HG03175 (cell line): ENCODE measurements around the gene ELMO1.

Experiments
- ATAC-seq: cut with Tn5 transposase; IDR thresholded peaks from one replicate; pipeline ENCODE4 v1.9.1; 2021; ENCODE audit warnings: mild to moderate bottlenecking, moderate library complexity; ENCODE audit not compliant: unreplicated experiment

The ELMO1 gene, protein sequence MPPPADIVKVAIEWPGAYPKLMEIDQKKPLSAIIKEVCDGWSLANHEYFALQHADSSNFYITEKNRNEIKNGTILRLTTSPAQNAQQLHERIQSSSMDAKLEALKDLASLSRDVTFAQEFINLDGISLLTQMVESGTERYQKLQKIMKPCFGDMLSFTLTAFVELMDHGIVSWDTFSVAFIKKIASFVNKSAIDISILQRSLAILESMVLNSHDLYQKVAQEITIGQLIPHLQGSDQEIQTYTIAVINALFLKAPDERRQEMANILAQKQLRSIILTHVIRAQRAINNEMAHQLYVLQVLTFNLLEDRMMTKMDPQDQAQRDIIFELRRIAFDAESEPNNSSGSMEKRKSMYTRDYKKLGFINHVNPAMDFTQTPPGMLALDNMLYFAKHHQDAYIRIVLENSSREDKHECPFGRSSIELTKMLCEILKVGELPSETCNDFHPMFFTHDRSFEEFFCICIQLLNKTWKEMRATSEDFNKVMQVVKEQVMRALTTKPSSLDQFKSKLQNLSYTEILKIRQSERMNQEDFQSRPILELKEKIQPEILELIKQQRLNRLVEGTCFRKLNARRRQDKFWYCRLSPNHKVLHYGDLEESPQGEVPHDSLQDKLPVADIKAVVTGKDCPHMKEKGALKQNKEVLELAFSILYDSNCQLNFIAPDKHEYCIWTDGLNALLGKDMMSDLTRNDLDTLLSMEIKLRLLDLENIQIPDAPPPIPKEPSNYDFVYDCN

DNA sequence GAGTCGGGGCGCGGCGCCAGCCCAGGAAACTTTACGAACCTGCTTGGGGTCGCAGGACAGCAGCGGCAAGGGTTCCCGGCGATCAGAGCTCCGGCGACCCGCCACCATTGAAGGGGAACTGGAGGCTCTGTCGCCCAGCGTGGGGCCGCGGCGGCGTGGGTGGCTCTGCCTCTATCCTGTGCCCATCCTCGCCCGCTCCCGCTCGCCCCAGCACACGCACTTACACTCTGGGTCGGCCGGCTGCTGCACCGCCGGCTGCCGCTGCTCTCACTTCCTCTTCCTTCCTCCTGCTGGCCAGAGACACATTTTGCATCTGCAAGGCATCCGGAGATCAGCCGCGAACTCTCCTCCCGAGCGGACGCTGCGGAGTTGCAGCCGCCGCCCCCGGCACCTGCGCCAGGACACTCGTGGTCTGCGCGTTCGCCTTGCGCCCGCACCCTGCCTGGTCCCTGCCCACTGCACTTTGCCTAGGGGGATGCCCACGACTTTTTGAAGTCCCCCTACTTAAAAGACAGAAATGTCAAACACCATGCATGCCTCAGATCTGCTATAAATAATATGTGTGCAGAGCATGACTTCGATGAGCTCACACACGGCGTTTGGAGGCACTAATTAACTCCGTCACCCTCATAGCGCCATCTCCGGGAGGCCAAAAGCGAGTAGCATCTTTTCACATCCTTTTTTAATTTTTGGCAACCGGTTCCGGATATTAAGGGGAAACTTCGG is at the start of gene ELMO1:
Gene ELMO1, minus strand, starts transcription at position 229 of the 726 bp plus-strand sequence. CDS start 106,174 bp downstream, outside the sequence.
- peak; percentile 96 for ATAC-seq

DNA sequence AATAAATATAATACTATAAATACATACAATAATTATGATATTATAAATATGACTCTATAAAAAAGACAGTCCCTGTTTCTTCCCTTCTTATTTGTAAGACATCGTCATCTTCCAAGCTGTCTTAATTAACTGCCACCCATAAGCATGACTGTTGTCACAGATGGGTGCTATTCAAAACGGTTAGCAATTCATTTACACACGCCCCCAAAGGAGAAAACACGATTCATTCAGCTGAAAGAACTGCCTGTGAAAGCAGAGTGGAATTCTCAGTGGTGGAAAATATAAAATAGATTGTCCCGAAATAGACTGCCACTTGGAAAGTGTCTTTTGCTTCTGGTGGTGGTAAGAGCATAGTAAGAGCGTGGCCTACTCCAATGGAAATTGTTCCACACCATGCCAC is 48.9 kb upstream of the ELMO1 start:
- ATAC-seq = no peak

DNA sequence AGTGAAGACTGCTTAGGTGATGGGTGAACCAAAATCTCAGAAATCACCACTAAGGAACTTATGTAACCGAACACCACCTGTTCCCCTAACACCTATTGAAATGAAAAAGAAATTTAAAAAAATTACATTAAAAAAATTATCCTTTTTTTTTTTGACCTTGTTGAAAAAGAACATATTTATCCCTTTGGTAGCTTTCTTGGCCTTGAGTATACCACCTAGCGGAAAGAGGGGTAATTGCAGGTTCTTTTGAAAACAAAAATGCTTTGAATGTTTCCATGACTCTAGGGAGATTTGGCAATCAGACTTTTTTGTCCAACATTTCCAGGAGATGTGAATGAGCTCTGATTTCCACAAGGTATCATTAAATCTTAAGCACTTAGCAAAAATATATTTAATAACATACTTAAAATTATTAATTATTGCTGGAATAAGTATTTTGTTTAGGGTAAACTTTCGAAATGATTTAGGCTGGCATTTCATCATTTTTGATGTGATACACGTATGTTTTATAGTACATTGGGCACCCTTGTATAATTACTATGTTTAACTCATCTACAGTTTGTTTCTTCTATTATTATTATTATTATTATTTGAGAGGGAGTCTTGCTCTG is 47.0 kb upstream of the ELMO1 start:
- no peak for ATAC-seq

DNA sequence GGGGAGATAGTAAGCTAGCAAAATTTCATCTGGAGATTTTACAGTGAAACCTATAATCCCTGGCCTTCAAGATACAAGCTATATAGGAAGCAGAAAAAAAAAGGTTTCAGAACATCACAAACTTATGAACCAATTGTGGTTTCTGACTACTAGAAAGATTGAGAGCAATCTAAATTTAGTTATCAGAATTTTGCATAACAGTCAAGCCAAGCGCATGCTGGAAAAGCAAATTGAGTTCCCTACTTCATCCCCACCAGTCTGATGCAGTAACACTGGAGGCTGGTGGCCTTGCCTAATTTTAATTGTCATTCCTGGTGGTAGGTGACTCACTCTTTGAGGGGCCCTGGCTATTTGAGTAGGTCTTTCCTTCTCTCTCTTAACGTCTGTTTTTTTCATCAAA is 46.3 kb upstream of the ELMO1 start:
- peak; percentile 68 for ATAC-seq

DNA sequence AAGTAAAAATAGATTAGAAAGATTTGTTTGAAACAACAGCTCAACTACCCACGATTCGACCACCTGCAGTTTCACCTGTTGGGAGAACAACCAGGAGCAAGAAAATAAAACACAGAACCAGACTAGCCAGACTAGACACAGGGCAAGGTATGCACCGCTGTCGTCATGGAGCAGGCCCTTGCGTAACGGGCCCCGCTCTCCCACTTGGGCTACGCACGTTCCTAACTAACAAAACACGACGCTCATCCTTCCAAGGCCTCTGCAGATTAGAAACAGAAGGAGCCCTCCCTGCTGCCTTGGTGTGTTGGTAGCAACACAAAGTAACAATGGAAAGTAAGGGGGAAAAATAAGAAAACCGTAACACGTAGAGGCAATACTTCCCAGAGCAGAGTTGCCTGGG is 45.1 kb upstream of the ELMO1 start:
- no peak for ATAC-seq

DNA sequence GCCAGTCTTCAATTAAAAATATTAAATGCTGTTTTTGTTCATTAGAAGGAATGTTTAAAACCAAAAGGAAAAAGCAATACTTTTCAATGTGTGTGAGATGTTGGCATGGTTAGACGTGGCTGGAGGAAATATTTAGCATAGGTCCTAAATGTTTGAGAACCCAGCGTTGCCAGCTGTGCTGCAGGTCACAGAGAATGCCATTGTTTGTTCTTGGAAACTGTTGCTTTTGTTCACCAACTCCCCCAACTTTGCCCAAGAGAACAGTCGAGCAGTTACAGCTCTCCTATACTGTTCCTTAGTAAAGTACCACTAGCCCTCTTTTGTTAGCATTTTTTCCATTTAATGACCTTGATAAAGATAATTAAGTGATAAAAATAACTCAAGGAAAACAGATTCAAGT is 44.5 kb upstream of the ELMO1 start:
- ATAC-seq = no peak

DNA sequence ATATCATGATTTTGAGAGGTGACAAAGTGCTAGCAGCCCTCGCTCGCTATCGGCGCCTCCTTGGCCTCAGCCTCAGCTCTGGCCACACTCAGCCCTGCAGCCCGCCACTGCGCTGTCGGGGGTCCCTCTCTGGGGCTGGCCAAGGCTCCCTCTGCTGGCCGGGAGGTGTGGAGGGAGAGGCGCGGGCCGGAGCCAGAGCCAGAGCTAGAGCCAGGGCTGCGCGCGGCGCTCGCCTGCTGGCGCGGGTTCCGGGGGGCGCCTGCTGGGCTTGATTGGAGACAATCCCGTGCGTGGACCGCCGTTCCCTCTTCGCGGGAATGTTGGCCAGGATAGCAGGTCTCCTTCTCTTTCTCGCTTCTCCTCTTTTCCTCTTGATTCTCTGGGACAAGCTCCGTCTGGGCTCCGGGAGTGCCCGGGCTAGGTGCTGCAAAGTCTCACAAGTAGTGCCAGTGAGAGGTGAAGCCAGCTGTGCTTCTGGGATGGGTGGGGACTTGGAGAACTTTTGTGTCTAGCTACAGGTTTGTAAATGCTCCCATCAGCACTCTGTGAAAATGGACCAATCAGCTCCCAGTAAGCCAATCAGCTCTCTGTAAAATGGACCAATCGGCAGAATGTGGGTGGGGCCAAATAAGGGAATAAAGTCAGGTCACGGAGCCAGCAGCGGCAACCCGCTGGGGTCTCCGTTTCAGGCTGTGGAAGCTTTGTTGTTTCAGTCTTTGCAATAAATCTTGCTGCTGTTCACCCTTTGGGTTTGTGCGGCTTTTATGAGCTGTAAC is 43.4 kb upstream of the ELMO1 start:
- no peak for ATAC-seq

DNA sequence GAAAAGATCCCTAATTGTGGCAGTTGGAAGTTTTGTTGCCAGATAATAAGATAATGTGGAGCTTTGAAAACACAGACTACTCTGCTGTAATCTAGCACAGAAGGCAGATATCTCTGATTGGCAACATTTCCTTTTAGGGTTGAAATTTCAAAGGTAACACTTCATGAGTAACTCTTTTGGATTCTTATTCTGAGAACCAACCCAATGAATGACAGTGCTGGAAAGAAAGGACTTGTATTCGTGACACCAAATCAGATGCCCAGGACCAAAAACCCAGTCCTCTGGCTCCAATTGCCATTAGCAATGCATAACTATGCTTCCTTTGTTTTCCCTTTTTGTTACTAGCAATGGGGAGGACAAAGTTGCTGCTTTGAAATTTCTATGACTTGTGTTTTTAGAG is 41.0 kb upstream of the ELMO1 start:
- ATAC-seq = no peak

DNA sequence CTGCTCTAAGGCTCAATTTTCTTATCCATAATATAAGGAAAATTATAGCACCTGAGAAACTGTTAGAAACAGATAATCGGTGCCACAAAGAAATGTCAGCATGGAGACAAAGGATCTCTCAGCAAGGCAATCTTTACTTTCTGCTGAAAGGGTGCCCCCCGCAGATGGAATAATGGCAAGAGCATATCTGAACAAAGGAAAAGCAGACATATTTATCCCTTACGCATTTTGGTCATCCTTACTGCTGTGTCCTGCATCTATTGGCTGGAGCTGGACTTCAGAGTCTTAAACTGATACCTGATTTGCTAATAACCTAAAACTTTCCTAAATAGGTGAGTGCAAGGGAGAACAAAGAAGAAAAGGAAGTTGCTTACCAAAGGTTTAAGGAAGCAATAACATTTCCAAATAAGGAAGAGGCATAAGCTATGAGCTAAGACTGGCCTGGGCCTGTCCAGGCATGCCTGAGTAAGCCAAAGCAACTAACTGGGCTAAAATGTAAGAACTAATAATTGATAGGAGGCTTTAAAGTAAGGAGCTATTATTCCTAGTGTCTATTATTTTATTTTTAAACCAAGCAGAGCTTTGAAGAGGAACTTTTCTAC is 39.6 kb upstream of the ELMO1 start:
- ATAC-seq = no peak

DNA sequence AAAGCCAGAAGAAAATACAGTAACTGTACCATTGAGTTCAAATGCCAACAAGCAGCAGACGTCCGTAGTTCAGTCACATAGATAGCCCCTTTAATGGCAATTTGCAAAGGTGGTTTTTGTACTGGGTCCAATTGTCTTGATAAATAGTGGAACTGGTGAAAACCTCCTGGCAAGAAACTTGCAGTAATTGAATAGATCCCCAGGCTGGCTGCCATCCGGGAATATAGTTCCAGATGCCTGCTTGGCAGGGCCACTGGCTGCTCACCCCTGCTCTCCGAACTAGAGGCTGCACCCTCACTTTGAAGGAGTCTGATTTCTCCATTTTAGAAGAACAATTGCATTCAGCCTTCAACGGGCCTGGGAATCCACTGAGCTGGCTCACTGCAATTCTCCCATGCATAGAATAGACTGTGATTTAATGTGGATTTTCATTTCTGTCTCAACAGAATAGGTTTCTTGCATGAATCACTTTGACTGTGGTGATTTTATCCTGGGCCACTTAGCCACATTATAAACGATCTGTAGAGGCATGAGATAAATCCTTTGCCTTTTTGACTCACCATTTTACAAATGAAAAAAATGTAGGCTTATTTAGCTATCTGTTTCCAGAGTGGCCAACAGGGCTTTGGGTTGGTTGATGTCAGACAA is 35.9 kb upstream of the ELMO1 start:
- ATAC-seq = no peak

DNA sequence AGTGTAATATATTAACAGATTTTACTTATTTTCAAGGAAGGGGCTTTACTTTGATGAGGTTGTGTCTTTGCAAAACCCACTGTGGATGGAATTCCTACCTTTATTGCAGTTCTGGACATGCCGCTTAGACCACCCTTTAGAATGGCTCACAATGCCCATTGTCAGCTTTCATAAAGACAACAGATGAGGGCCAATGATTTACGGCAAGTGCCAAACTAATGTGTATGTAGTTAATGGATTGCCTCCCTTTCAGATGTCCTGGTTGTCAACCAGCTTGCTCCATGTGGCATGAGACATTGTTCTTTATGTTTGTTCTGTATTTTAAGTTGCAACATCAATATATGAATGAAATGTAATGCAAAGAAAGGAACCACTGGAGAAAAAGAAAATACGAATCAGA is 35.0 kb upstream of the ELMO1 start:
- ATAC-seq = no peak

DNA sequence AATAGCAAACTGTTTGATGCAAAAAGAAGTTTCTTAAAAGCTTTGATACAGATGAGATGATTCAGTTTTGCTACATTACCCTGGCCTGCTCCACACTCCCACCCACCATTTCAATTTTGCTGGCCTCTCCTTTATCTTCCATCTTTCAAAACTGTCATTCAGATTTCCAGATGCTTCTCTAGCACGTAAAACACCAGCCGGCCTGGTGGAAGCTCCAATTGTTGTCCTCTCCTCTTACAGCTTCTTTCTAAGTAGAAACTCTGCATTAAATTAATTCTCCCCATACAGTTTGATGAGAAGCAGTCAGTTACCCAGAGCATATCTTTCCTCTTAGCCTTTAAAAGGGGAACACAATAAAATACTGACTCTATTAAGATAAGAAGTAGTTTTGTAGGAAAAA is 34.3 kb upstream of the ELMO1 start:
- ATAC-seq = no peak

DNA sequence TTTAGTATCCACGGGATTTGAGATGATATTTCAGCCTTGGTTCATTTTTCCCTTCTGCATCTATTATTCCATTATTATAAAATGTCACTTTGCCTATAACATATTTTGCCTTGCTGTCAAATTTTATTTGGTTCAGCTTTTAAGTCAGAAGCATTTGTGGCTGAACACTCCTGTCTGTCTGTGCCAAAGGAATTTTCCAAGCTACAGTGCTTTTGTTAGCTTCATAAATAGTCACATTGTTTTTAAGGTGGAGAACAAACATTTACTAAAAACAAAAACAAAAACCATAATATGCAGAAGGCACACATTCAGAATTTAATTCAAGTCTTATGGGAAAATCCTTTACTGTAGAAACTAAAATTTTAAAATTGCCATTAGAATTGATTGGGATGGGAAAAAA is 33.8 kb upstream of the ELMO1 start:
- no peak for ATAC-seq

DNA sequence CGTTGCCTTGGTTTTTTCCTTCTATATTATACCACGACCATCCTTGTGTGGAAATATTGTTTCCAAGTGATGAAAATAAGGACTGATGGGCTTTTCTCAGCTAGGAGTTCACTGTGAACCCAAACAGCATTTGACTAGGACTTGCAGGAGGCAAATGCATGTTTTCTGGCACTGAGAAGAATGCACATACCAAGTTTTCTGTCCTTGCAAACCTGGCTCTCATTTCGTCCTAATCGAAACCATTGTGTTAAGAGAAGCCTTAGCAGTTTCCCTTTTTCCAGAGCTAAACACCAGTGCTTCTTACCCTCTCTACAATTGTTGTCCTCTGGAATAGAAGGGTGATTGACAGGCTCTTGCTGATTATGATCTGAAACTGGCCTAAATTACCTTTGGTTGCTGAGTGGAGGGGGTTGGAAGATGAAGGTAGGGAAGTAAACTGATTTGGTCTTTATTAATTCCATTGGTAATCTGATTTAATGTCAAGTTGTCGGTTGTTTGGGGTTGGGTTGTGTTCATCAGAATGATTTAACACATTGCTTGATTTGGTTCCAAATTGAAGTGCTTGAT is 33.1 kb upstream of the ELMO1 start:
- ATAC-seq = no peak

DNA sequence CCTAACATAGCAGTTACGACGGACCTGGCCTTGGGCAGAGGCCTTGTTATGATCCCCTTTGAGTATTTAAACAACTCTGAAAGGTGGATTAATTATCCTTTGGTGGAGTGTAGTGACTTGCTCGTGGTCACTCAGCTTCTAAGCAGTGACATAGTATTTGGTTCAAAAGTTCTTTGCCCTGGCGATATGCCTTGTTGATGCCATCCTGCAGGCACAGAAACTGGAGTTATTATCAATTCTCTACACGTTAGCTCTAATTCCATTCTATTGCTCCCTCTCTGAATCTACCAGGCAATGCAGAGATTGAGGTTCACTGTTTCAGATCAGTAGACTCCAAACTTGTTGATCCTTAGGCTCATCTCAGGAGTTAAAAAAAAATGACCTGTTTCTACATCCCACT is 32.5 kb upstream of the ELMO1 start:
- no peak for ATAC-seq

DNA sequence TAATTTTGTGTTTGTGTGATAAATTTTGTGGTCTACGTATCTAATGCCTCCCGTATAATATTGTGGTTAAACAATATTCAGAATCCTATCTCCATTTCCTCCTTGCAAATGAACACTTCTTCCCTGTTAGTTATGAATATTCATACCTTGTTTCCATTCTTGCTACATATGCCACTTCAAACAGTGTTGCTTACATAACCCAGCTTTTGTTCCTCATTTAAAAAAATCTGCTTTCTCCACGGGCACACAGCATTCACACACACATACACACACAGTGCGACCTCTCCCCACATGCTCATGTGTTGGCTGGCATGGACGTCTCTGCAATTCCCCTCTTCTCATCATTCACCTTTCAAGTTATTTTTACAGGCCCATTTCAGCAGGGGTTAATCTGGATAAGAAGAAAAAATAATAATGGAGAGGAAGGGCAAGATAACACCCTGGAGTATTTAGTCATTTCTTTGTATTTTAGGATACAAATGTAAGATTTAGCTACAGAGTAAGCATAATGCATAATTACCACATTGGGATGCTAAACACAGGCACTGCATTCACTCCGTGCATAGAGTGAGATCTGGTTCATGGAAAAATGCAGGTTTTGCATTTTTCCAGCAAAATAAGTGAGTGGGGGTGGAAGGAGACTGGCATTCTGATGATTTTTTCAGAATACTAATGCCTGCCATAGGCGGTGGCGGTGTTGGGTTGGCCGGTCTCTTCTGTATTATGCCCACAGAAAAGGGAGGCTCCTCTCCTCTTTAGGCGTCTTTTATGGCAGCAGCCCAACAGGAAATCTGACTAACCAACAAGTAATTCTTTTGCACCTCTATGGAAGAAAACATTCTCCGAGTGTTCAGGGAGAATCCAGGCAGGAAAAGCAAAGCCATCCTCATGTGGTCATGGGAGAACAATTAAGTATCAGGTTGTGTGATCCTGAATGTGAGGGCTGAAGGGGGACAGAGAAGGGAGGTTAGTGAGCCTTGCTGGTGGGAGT is 31.7 kb upstream of the ELMO1 start:
- ATAC-seq = no peak

DNA sequence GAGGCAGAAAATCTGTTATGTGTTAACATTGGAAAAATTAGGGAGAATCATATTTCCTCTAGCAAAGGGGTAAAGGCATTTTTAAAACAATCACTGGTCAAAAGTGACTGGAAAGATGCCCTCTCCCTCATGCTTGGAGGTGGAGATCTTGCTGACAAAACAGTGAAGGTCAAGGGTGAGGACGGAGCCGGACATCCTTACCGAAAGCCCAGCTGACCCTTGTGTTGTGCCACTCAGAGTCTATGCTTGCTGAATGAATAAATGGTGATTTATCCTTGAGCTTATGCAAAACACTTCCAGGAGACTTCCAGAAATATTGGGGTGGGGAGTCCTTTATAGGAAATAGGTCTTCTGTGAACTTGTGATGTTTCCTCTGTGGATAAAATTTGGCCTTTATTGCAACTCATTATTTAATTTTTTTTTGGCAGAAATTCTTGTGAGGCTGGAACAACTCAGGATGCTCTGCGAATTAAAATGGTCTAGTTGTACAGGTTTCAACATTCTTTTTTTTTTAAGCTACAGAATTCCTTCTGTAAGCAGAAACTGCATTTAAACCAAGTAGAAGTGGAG is 28.3 kb upstream of the ELMO1 start:
- no peak for ATAC-seq

DNA sequence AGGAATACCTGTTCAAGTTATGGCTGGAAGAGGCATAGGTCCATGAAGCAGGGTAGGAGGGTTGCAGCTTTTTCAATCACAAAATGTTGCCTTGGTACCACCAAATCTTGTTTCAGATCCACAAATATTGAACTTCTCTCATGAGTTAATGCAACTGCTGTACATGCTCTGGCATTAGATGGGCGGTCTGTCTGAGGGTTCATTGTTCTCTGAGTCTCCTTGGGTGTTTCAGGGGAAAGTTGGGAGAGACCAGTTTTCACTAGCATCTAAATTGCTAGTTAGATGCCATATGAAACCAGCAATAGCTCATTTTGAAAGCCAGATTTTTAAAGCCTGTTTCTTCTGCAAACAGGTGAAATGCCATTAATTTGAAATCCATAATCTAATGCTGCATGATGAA is 27.8 kb upstream of the ELMO1 start:
- ATAC-seq = no peak
